HUDEP-2 (cell line): Measurements from ENCODE around the gene TBC1D32.
"Not testable (repeated sequence)": the region's sequence is repeated elsewhere in the genome, so short reads cannot be mapped to it uniquely, and the experiment has no call there.

Source experiments
- DNase-seq, 76 experiments: peaks; one replicate each; lab custom pipeline; 2025; ENCODE audit not compliant: unreplicated experiment in 76 of 76; lab: John Stamatoyannopoulos, UW

The TBC1D32 gene, protein sequence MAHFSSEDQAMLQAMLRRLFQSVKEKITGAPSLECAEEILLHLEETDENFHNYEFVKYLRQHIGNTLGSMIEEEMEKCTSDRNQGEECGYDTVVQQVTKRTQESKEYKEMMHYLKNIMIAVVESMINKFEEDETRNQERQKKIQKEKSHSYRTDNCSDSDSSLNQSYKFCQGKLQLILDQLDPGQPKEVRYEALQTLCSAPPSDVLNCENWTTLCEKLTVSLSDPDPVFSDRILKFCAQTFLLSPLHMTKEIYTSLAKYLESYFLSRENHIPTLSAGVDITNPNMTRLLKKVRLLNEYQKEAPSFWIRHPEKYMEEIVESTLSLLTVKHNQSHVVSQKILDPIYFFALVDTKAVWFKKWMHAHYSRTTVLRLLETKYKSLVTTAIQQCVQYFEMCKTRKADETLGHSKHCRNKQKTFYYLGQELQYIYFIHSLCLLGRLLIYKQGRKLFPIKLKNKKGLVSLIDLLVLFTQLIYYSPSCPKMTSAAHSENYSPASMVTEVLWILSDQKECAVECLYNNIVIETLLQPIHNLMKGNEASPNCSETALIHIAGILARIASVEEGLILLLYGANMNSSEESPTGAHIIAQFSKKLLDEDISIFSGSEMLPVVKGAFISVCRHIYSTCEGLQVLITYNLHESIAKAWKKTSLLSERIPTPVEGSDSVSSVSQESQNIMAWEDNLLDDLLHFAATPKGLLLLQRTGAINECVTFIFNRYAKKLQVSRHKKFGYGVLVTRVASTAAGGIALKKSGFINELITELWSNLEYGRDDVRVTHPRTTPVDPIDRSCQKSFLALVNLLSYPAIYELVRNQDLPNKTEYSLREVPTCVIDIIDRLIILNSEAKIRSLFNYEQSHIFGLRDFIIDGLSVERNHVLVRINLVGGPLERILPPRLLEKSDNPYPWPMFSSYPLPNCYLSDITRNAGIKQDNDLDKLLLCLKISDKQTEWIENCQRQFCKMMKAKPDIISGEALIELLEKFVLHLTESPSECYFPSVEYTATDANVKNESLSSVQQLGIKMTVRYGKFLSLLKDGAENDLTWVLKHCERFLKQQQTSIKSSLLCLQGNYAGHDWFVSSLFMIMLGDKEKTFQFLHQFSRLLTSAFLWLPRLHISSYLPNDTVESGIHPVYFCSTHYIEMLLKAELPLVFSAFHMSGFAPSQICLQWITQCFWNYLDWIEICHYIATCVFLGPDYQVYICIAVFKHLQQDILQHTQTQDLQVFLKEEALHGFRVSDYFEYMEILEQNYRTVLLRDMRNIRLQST

DNA sequence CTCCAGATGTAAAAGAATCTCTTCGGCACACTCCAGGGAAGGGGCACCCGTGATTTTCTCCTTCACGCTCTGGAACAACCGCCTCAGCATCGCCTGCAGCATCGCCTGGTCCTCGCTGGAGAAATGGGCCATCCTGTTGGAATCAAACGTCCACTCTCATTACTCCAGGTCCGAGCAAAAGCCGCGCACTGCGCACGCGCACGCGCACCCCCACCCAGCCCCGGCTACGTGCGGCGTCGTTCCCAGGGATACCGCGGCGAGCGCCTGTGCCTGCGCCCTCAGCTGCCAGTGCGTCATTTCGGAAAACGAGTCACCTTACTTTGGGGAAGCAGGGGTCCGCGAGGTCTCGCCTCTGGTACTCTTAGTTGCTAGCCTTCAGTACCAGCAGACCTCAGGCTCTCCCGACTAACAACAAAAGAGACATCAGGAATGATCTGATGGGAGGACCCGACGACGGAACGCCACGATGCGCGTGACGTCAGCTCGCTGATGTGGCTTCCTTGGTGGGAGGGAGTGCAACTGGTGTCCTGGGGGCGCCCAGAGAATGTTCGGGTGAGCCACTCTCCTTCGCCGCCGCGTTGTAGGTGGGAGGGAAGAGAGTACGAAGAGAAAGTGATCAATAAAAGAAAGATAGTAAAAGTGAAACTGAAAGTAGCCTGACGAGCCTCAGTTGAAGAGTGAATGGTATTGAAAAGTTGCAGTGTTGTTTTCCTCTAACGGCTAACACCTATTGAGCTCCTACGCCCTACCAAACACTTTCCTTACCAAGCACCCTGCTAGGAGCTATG lies at the start of gene TBC1D32:
Gene TBC1D32, minus strand, starts transcription at position 182 of the 788 bp plus-strand sequence. Its CDS starts 50 bp downstream, at position 132.
- DNase-seq, result peak in 75 of 76 experiments; percentile 43 to 98 (median 86)

DNA sequence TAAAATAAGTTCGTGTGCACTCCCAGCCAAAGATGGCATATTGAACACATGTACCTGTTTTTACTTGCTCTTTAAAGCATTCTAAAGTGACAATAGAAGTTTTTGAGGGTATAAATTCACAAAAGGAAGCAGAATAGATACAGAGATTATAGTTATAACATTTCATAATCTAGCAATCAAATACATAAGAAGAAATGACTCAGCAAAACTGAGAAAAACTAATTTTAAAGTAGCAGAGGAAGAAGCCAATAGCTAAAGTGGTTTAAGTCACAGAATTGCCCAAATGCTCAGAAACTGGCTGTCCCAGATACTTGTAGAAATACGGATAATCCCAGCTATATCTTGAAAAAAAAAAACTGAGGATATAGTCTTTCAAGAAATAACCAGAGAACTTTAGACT lies 49.2 kb upstream of the TBC1D32 start:
- DNase-seq, result no peak

DNA sequence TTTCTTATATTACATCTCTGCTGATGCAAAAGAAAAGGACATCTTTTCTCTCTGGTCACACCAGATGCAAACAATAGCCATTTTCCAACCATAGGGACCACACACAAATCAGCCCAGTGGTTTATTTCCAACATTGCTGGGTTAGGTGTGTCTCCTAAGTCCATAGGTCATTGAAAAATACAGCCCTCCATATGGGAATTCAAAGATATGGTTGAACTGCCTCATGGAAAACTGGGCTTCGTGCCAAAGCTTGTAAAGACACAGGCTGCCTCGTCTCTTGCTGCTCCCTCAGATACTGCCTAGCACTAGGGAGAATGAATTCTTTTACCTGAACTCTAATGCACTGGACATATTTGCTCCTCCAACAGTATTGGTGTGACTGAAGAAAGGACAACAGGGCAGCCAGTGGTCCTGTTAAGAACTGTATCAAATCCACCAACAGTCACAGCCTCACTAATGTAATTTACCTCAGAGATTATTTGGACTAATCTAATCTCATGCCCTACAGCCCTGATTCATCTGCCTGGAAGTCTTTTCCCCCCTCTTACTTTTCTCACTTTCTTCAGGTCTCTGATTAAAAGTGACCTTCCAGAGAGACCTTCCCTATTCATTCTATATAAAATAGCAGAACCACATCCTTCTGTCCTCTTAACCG lies 48.3 kb upstream of the TBC1D32 start:
- DNase-seq, result no peak

DNA sequence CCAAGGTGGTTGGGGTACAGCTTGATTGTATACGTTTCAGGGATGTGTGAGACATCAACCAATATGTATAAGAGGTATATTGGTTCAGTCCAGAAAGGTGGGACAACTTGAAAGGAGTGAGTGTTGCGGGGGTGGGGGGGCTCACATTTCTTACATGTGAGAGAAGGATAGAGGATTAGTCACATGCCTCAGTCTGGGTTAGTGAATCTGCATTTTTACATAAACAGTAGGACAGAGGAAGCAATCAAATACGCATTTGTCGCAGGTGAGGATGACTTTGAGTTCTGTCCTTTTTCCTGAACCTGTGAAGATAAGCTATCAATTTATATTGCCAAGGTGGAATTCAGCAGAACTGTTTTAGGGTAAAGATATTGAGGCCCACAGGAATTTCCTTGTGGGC lies 42.1 kb upstream of the TBC1D32 start:
- no peak for DNase-seq

DNA sequence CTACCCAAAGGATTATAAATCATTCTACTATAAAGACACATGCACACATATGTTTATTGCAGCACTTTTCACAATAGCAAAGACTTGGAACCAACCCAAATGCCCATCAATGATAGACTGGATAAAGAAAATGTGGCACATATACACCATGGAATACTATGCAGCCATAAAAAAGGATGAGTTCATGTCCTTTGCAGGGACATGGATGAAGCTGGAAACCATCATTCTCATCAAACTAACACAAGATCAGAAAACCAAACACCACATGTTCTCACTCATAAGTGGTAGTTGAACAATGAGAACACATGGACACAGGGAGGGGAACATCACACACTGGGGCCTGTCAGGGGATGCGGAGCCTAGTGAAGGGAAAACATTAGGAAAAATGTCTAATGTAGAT lies 39.9 kb upstream of the TBC1D32 start:
- DNase-seq, result not testable (repeated sequence)

DNA sequence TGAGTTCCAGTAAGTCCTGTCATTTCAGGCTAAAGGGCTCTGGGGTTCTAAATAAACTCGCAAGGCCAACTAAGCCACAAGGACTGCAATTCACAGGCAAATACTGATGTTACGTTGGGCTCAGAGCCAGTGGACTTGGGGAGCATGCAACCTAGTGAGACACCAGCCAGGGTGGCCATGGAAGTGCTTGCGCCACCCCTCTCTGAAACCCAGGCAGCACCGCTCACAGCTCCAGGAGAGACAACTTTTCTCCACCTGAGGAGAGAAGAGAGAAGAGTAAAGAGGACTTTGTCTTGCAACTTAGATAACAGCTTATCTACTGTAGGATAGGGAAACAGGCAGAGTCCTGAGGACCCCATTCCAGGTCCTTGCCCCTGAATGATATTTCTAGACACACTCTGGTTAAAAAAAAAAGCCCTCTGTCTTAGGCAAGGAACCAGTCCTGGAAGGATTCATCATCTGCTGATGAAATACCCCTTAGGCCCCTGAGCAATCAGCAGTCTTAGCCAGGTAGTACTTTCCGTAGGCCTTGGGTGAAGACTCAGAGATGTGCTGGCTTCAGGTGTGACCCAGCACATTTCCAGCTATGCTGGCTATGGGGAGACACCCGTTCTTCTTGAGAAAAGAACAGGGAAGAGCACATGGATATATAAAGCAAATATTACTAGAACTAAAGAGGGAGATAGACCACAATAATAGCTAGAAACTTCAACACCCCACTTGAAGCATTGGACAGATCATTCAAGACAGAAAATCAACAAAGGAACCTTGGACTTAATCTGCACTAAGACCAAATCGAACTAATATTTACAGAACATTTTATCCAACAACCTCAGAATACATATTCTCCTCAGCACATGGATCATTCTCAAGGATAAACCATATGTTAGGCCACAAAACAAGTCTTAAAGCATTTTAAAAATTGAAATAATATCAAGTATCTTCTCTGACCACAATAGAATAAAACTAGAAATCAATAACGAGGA lies 31.5 kb upstream of the TBC1D32 start:
- DNase-seq, result no peak

DNA sequence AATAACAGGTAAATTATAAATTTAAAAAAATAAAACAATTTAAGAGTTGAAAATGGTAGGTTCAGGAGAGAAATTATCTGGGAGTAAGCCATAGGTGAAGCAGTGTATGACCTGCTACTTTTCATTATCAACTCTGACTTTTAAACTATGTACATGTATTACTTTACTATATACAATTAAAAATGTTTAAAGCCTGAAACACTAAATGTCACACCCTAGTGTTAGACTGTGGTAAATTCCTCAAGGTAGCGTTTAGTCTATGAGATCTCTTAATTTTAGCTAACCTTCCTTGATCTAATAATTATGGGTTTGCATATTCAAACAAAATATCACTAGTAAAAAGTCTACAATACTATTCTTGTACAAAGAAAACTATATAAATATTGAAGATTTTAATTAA lies 22.3 kb upstream of the TBC1D32 start:
- no peak for DNase-seq

DNA sequence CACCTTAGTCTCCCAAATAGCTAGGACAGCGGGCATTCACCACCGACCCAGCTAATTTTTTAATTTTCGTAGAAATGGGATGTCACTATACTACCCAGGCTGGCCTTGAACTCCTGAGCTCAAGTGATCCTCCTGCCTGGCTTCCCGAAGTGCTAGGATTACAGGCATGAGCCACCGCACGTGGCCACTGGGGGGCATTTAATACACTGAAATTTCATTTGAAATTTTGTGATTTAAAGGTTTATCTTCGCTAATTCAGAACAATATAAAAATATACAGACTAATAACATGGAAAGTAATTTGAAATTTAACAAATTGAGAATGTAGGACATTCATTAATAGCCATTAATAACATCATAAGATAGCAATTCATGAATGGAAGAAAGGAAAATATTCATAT lies 20.5 kb upstream of the TBC1D32 start:
- DNase-seq, result no peak

DNA sequence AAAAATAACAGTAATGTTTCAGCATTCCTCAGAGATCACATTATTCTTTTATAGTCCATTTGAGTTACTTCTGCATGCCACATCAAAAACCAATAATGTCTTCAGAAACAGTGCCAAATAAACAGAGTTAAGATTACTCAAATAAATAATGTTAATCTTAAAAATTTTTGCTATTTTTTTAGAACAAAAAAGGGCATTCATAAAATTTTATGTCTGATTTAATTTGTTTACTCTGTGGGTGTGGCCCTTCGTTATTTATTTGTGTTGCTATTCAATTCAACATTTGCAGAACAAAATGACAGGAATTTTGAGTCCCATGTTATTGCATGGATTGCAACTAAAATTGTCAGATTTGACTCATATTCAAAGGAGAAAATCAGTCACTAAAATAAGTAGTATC lies 18.7 kb upstream of the TBC1D32 start:
- no peak for DNase-seq

DNA sequence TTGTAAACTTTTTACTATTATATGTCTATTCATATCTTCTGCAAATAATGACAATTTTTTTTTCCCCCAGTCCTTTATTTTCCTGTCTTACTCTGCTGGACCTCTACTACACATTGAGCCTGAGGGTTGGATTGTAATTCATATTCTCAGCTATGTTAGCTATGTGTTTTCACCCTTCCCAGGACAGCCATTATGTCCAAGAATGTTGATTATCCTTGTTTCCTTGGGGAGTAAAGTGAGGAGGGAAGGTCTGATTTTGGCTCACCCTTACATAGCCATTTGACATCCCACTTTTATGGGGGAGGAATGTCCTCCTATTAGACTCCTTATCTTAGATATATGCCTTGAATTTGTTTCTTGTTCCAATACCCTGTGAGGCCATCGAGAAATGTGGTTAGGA lies 17.6 kb upstream of the TBC1D32 start:
- DNase-seq, result no peak

DNA sequence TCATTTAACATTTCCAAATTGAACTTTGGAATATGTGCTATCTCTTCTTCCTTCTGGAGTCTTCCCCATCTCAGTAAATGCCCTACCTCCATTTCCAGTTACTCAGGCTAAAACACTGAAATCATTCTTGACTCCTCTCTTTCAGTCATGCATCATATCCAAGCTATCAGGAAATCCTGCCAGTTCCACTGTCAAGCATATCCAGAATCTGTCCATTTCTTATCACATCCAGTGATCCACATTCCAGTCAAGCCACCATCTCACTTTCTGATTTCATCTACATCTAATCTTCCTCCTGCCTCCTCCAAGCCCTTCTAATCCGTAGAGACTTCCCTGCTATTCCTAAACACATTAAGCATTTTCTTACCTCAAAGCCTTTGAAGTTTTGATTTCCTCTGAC lies 15.3 kb upstream of the TBC1D32 start:
- DNase-seq, result no peak

DNA sequence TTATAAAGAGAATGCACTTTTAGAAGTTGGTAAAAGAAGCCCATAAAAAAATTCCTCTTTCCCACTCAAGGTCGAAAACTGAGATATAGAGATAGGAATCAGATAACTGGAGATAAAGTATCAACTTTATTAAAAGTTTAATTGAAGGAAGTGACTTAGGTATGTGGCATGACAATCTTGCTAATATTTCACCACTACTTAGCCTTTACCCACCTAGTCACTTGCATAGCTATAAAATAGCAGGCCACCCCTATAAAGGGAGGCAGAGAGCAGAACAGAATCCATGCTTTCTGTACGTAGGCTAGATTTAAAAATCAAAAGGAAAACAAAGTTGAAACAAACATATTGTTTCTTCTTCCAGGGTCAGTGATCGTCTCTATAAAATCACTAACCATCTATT lies 13.2 kb upstream of the TBC1D32 start:
- DNase-seq, result no peak

DNA sequence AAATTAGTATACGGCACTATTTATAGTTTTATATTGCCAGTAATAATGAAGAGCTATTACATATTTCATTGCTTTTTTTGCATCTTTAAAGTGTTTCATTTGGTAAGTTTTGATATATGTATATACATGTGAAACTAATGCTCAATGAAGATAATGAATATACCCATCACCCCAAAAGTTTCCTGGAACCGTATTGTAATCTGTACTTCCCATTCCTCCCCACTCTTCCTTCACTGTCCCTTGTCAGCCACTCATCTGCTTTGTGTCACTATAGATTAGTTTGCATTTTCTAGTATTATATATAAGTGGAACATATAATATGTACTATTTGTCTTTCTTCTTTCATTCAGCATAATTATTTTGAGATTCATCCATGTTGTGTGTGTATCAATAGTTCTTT lies 10.3 kb upstream of the TBC1D32 start:
- no peak for DNase-seq

DNA sequence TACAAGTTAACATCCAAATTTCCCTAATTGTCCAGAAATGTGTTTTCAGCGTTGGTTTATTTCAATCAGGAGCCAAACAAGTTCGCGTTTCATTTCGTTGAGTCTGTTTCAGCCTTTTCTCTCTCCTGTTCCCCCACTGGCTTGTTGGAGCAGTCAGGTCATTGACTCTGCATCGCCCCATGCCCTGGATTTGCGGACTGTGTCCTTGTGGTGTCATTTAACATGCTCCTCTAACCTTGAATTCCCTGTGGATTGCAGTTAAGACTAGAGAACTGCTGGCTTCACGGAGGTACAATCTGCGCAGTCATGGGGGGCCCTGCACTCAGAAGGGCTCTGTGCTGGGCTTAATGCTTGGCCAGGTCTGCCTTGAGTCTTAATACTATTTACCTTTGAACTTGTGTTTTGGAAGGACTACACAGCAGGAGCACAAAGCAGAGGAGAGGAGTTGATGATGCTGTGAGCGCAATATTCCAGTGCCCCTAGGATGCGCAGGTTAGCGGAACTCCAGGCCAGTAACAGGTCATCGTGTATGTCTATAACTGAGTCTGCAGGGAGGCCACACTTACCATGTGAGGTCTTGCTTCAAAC lies 5.5 kb upstream of the TBC1D32 start:
- no peak for DNase-seq

DNA sequence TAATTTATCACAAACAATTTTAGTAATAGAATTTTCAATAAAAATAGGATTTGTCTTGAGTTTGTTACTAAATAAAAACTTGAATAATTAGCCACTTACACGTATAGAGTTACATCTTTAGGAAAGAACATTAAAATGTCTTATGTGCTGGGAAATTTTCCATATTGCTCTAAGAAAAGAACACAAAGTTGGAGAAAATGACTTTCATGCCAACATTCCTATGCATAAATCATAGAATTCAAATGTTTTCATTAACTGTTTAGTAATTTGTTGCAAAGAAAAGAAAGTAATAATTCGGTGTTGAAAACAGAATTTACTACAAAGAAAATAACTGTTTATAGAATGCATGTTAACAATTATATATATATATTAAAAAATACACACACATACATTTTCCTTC lies 4.7 kb upstream of the TBC1D32 start:
- no peak for DNase-seq

DNA sequence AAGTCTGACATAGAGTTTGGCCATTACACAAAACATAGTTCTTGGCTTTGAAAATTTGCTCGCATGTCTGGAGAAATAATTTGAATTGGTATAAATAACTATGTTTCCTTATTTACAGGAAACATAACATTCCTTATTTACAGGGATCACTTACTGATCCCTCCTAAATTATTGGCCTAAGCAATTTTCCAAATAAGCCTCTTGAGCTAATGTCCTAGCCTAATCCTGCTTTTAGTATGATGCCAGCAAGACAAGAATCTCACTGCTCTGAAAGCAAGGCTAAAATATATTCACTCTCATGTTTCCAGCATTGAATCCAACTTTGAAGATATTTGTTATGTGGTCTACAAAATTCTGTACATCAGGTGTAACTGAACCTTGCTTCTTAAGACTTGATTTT lies 4.1 kb upstream of the TBC1D32 start:
- no peak for DNase-seq

DNA sequence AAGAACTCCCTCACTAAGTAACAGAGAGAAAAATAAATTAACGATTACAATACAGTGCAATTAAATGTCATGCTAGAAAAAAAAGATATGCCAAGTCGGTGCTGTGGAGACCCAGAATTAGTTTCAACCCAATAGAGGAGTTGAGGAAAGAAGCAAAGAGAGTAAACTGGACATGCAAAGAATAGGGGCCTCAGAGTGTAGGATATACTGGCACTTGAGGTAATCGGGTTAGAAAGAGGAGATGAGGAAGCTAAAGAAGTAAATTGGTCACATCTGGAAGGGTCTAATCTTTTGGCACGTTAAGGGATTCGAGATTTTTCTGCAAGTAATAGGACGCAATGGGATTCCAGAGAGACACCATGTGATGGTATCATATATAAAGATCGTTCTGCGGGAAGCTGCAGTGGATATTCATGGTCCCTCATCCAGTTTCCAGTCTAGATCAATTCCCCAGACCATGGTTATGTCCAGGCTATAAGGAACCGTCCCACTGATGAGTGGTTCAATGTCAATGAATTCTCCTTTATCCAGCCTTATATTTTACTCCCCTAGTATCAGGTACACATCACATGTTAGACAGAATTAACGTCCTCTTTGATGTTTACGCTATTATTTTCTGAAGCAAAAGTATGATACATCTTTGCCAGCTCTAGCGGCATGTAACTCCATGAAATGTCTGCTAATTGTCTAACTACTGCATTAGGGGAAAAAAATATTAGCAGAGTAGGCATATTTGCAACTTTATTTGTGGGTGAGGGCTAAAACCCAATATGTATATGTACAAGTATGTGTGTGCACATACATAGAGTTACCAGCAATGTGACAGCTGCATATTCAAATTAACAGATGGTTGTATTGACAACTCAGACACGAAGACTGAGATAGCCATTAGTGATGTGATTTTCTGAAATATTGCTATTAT lies 1.1 kb upstream of the TBC1D32 start:
- DNase-seq, result peak in 1 of 76 experiments; percentile 51
